Upper lobe of left lung (tissue), 6 donors: Measurements from ENCODE around the gene DDX50. TPM values are rescaled to one million over a fixed set of nuclear protein-coding genes. Genes with fewer than 3 reads are reported as not detected.
"Not testable (repeated sequence)": the region's sequence is repeated elsewhere in the genome, so short reads cannot be mapped to it uniquely, and the experiment has no call there.

Experiments
- ATAC-seq, 2 donors: fragments of 200-7000 bp; cut with Tn5 transposase; one replicate each; pipeline ENCODE4 v1.9.1; 2022; ENCODE audit warnings: mild to moderate bottlenecking in 2 of 2, moderate library complexity in 2 of 2; ENCODE audit not compliant: low FRiP score in 2 of 2
- DNase-seq, 2 donors: peaks; one replicate each; pipeline ENCODE4 v3.0.0-alpha.2; 2019 to 2020
- H3K27ac ChIP-seq, 4 donors: fragments of 200-600 bp; sonication (generic); one replicate each; pipeline ENCODE4 v1.5.1; 2016 to 2019
- H3K27me3 ChIP-seq, 4 donors: fragments of 200-600 bp; sonication (generic); one replicate each; pipeline ENCODE4 v1.5.1; 2017 to 2019
- H3K36me3 ChIP-seq, 4 donors: fragments of 200-600 bp; sonication (generic); one replicate each; pipeline ENCODE4 v1.5.1; 2016 to 2019
- H3K4me1 ChIP-seq, 4 donors: fragments of 200-600 bp; sonication (generic); one replicate each; pipeline ENCODE4 v1.5.1; 2018 to 2019
- H3K4me3 ChIP-seq, 4 donors: fragments of 200-600 bp; sonication (generic); one replicate each; pipeline ENCODE4 v1.5.1; 2017 to 2019; ENCODE audit warnings: mild to moderate bottlenecking in 2 of 4, moderate library complexity in 1 of 4
- H3K9me3 ChIP-seq, 4 donors: fragments of 200-600 bp; sonication (generic); one replicate each; pipeline ENCODE4 v1.5.1; 2018 to 2019
- CTCF ChIP-seq, 6 experiments: fragments of 450-650 bp in 4 of 6; fragments of 200-600 bp in 2 of 6; sonication (generic) in 2 of 6; IDR thresholded peaks; one replicate each; pipeline ENCODE4 v1.5.1; 2016 to 2019; ENCODE audit warnings: antibody characterized with exemption in 6 of 6
- EP300 ChIP-seq, 4 donors: sonication (generic); formaldehyde crosslinking; IDR thresholded peaks; one replicate each; pipeline ENCODE4 v1.5.1; 2017; ENCODE audit warnings: antibody characterized with exemption in 4 of 4, control low read depth in 2 of 4
- POLR2A ChIP-seq, 4 donors: fragments of 450-650 bp; IDR thresholded peaks; one replicate each; pipeline ENCODE4 v1.5.1; 2016 to 2017; ENCODE audit warnings: antibody characterized with exemption in 4 of 4, mild to moderate bottlenecking in 2 of 4
- POLR2AphosphoS5 ChIP-seq, 2 donors: sonication (generic); formaldehyde crosslinking; IDR thresholded peaks; one replicate each; pipeline ENCODE4 v1.5.1; 2017; ENCODE audit warnings: antibody characterized with exemption in 2 of 2
- WGBS, 2 donors: methylation state at CpG; one replicate each; pipeline ENCODE4 v1.1.5; 2017 to 2018; 5-methylcytosine and 5-hydroxymethylcytosine counted together
- total RNA-seq, 6 donors: library from RNA; depleted of rRNA in 4 of 6; stranded (reverse); fragments of >200 nt in 4 of 6; gene quantifications; one replicate each; pipeline versions ENCODE4 v1.1.0 to v1.2.1, GENCODE V29; 2016 to 2021
- donor health status: DM: no; HTN: no; CAD: no; lungs with moderate emphysema.
- donor health status: DM: no; HTN: yes; CAD: no; lungs with severe emphysema.

Gene DDX50
- total RNA-seq, 6 donors from 2014 or later, result 9.1 to 42.7 (median 24.4) TPM

DNA sequence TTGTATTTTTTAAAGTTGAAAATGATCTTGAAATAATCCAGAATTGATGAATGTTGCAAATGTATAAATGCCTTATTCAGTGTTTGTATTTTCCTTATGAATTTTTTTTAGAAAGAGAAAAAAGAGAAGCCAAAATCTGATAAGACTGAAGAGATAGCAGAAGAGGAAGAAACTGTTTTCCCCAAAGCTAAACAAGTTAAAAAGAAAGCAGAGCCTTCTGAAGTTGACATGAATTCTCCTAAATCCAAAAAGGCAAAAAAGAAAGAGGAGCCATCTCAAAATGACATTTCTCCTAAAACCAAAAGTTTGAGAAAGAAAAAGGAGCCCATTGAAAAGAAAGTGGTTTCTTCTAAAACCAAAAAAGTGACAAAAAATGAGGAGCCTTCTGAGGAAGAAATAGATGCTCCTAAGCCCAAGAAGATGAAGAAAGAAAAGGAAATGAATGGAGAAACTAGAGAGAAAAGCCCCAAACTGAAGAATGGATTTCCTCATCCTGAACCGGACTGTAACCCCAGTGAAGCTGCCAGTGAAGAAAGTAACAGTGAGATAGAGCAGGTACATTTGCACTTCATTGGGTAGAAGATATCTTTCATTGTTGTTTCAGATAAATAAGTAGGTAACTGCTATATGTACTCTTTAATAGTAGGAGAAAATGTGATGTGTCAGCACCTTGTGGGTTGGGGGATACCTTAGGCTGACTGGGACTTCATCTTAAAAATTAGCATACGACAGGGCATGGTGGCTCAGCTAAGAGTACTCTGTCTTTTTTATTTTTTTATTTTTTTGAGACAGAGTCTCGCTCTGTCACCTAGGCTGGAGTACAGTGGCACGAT, 58.8 kb downstream of the DDX50 start:
- no peak for ATAC-seq
- TF ChIP-seq POLR2AphosphoS5 (IDR thresholded peaks at IDR 0.05) (no peak), CTCF (IDR thresholded peaks at IDR 0.05) (no peak), POLR2A (IDR thresholded peaks at IDR 0.05) (no peak), EP300 (IDR thresholded peaks at IDR 0.05) (no peak)
- Histone ChIP-seq H3K9me3 (no peaks in the 10 kb centered on the region), H3K4me1 (peaks cover 19 to 26% (median 22%) of the 10 kb centered on the region in 4 donors), H3K27me3 (no peaks in the 10 kb centered on the region), H3K4me3 (no peak overlapping the region), H3K36me3 (peaks cover 28 to 53% (median 39%) of the 10 kb centered on the region in 4 donors), H3K27ac (no peak overlapping the region)
- no peak for DNase-seq
- WGBS, 2 donors, result 88 to 90% methylated on average over 4 of the region's 4 CpGs

- no peak overlapping the region for H3K27ac ChIP-seq
- H3K4me3 ChIP-seq, result no peak overlapping the region
- H3K9me3 ChIP-seq, result no peaks in the 10 kb centered on the region
- 77% methylated on average over 4 of the region's 4 CpGs for WGBS, 2 donors
- ATAC-seq (no peak), DNase-seq (no peak)
- peaks cover 60 to 85% (median 69%) of the 10 kb centered on the region in 4 donors for H3K36me3 ChIP-seq
- no peak for TF ChIP-seq CTCF (IDR thresholded peaks at IDR 0.05)
- TF ChIP-seq EP300 (IDR thresholded peaks at IDR 0.05), result no peak
- no peak for TF ChIP-seq POLR2AphosphoS5 (IDR thresholded peaks at IDR 0.05)
- TF ChIP-seq POLR2A (IDR thresholded peaks at IDR 0.05), result no peak
- H3K27me3 ChIP-seq, result no peaks in the 10 kb centered on the region
- H3K4me1 ChIP-seq, result peaks cover 2 to 10% (median 3%) of the 10 kb centered on the region in 4 donors
Measured at GRCh38 chr10:68963151-68963550, 62.0 kb downstream of the DDX50 start.

DNA sequence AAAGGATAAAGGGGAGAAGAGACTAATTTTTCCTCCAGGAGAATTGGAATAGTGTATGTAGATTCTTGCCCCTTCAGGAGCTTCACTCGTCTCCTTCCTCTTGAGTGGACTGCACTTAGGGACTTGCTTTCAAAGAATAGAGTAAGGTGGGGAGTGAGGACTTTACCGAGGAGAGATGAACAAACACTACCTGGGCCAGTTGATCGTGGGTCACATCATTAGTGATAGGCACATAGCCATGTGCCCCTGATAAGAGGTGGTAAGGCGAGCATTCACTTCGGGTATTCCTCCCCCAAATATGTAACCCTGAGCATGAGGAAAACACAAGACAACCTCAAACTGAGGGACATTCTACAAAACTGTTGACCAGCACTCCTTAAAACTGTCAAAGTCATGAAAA, 72.9 kb downstream of the DDX50 start:
- no peak overlapping the region for H3K27ac ChIP-seq
- TF ChIP-seq EP300 (IDR thresholded peaks at IDR 0.05) (no peak), CTCF (IDR thresholded peaks at IDR 0.05) (no peak), POLR2AphosphoS5 (IDR thresholded peaks at IDR 0.05) (no peak)
- H3K4me3 ChIP-seq, result no peak overlapping the region
- peaks cover 36 to 100% (median 95%) of the 10 kb centered on the region in 4 donors for H3K36me3 ChIP-seq
- 89 to 92% methylated on average over 5 of the region's 5 CpGs for WGBS, 2 donors
- no peak for ATAC-seq
- no peaks in the 10 kb centered on the region for H3K4me1 ChIP-seq
- no peak for DNase-seq
- H3K9me3 ChIP-seq, result no peaks in the 10 kb centered on the region
- H3K27me3 ChIP-seq, result no peaks in the 10 kb centered on the region

GRCh38 chr10:68975936-68976473, 74.9 kb downstream of the DDX50 start:
- not testable (repeated sequence) for H3K4me1 ChIP-seq, ATAC-seq, H3K9me3 ChIP-seq, H3K27me3 ChIP-seq, H3K27ac ChIP-seq, H3K4me3 ChIP-seq, DNase-seq
- peaks cover 35 to 100% (median 90%) of the 10 kb centered on the region in 4 donors for H3K36me3 ChIP-seq
- WGBS, 2 donors, result 95% methylated on average over 5 of the region's 5 CpGs

- WGBS, 2 donors, result 91 to 98% methylated on average over 6 of the region's 6 CpGs
- not testable (repeated sequence) for H3K27ac ChIP-seq
Measured at GRCh38 chr10:68979738-68980137, 78.6 kb downstream of the DDX50 start.

More at GRCh38 chr10:68979738-68980137, 78.6 kb downstream of the DDX50 start:
- H3K27me3 ChIP-seq, DNase-seq, ATAC-seq, H3K4me3 ChIP-seq, H3K9me3 ChIP-seq, H3K4me1 ChIP-seq: not testable (repeated sequence)
- peaks cover 35 to 99% (median 69%) of the 10 kb centered on the region in 4 donors for H3K36me3 ChIP-seq
